K562 (cell line): Measurements from ENCODE around the gene RCOR1. TPM values are rescaled to one million over a fixed set of nuclear protein-coding genes. Genes with fewer than 3 reads are reported as not detected.
A peak's percentile ranks its signal among the peaks of the same experiment; 100 is the strongest.

ENCODE experiments used
- CC2D1A ChIP-seq: fragments of 450-650 bp; IDR thresholded peaks from 2 replicates; pipeline ENCODE4 v1.6.1; 2017; ENCODE audit warnings: mild to moderate bottlenecking
- CHD1 ChIP-seq: fragments of 200-600 bp; sonication (generic); IDR thresholded peaks from one replicate; pipeline ENCODE4 v1.6.1; 2012; ENCODE audit warnings: mild to moderate bottlenecking, moderate library complexity, low read length, inconsistent platforms
- EP300 ChIP-seq: IDR thresholded peaks from 2 replicates; pipeline ENCODE4 v1.6.1; 2012; ENCODE audit warnings: low read length, improper control_type of control experiment
- GABPB1 ChIP-seq: sonication (generic); formaldehyde crosslinking; IDR thresholded peaks from 2 replicates; pipeline ENCODE4 v1.8.0; 2022; ENCODE audit warnings: mild to moderate bottlenecking, missing genetic modification reagents
- JUND ChIP-seq, 2 experiments: IDR thresholded peaks; 2 replicates in 1 of 2; 3 replicates in 1 of 2; pipeline ENCODE4 v1.6.1; 2011; ENCODE audit warnings: borderline replicate concordance in 2 of 2, low read depth in 2 of 2, low read length in 2 of 2, improper control_type of control experiment in 1 of 2, missing biosample characterization in 1 of 2, missing genetic modification characterization in 1 of 2, missing genetic modification reagents in 1 of 2
- MECOM ChIP-seq: fragments of 250-450 bp; sonication (Bioruptor Pico); IDR thresholded peaks from 2 replicates; pipeline ENCODE4 v1.8.0; 2022; ENCODE audit warnings: inconsistent platforms
- MEIS2 ChIP-seq: fragments of 450-650 bp; IDR thresholded peaks from 2 replicates; pipeline ENCODE4 v1.6.1; 2014; ENCODE audit warnings: mild to moderate bottlenecking; ENCODE audit not compliant: partially characterized antibody
- MLLT1 ChIP-seq, 2 experiments: fragments of 450-650 bp; IDR thresholded peaks; 2 replicates each; pipeline ENCODE4 v1.6.1; 2016
- NCOA2 ChIP-seq, 2 experiments: fragments of 450-650 bp; IDR thresholded peaks; 2 replicates each; pipeline ENCODE4 v1.6.1; 2018; ENCODE audit warnings: mild to moderate bottlenecking in 2 of 2, moderate library complexity in 1 of 2; ENCODE audit not compliant: partially characterized antibody in 2 of 2
- NCOA6 ChIP-seq: fragments of 450-650 bp; IDR thresholded peaks from 2 replicates; pipeline ENCODE4 v1.6.1; 2017; ENCODE audit warnings: mild to moderate bottlenecking
- NR0B1 ChIP-seq: fragments of 450-650 bp; IDR thresholded peaks from one replicate; pipeline ENCODE4 v1.6.1; 2018; ENCODE audit warnings: mild to moderate bottlenecking, moderate library complexity; ENCODE audit not compliant: partially characterized antibody
- NR2C2 ChIP-seq, 2 experiments: fragments of 200-800 bp in 1 of 2; sonication (Bioruptor generic) in 1 of 2; sonication (generic) in 1 of 2; formaldehyde crosslinking in 1 of 2; IDR thresholded peaks; 2 replicates each; pipeline versions ENCODE4 v1.6.1 to v1.8.0; 2016 to 2022; ENCODE audit warnings: mild to moderate bottlenecking in 1 of 2, missing compliant biosample characterization in 1 of 2, missing genetic modification characterization in 1 of 2, missing genetic modification reagents in 1 of 2
- NR2F6 ChIP-seq: fragments of 450-650 bp; formaldehyde crosslinking; IDR thresholded peaks from 2 replicates; pipeline ENCODE4 v1.4.0; 2020; ENCODE audit warnings: mild to moderate bottlenecking
- PKNOX1 ChIP-seq: fragments of 450-650 bp; IDR thresholded peaks from 2 replicates; pipeline ENCODE4 v1.6.1; 2016
- PML ChIP-seq: IDR thresholded peaks from 2 replicates; pipeline ENCODE4 v1.6.1; 2012; ENCODE audit warnings: low read length, inconsistent platforms
- POLR2AphosphoS5 ChIP-seq: IDR thresholded peaks from 2 replicates; pipeline ENCODE4 v1.6.1; 2011; ENCODE audit warnings: mild to moderate bottlenecking, low read depth, low read length, moderate library complexity; ENCODE audit not compliant: control insufficient read depth, insufficient read depth
- SMARCE1 ChIP-seq: fragments of 450-650 bp; IDR thresholded peaks from 2 replicates; pipeline ENCODE4 v1.7.1; 2016; ENCODE audit warnings: mild to moderate bottlenecking
- SOX6 ChIP-seq: fragments of 450-650 bp; IDR thresholded peaks from 2 replicates; pipeline ENCODE4 v1.6.1; 2014; ENCODE audit warnings: mild to moderate bottlenecking
- TBP ChIP-seq: optimal IDR thresholded peaks from 2 replicates; pipeline ENCODE3; 2011; ENCODE audit warnings: low read depth, low read length, improper control_type of control experiment
- TCF3 ChIP-seq: sonication (generic); formaldehyde crosslinking; IDR thresholded peaks from 2 replicates; pipeline ENCODE4 v1.4.0; 2020; ENCODE audit warnings: mild to moderate bottlenecking, missing genetic modification reagents
- TCFL5 ChIP-seq: fragments of 250-450 bp; sonication (Bioruptor Pico); conservative IDR thresholded peaks from 2 replicates; pipeline ENCODE4 v1.6.1; 2021; ENCODE audit warnings: mild to moderate bottlenecking, moderate library complexity, matching md5 sums
- ZC3H4 ChIP-seq: sonication (generic); formaldehyde crosslinking; IDR thresholded peaks from 2 replicates; pipeline ENCODE4 v1.9.0; 2021; ENCODE audit warnings: missing genetic modification reagents, borderline replicate concordance
- ZEB2 ChIP-seq: fragments of 450-650 bp; IDR thresholded peaks from 2 replicates; pipeline ENCODE4 v1.6.1; 2016
- ZNF217 ChIP-seq: sonication (generic); formaldehyde crosslinking; IDR thresholded peaks from 2 replicates; pipeline ENCODE4 v1.8.0; 2022; ENCODE audit warnings: mild to moderate bottlenecking, missing genetic modification reagents
- ZNF311 ChIP-seq: fragments of 250-450 bp; sonication (Bioruptor Pico); IDR thresholded peaks from 2 replicates; pipeline ENCODE4 v1.4.0; 2020; ENCODE audit warnings: mild to moderate bottlenecking, moderate library complexity
- ZNF436 ChIP-seq: fragments of 250-450, 450-650 bp; sonication (Bioruptor Pico); formaldehyde crosslinking; IDR thresholded peaks from 2 replicates; pipeline ENCODE4 v1.7.0; 2020; ENCODE audit warnings: mild to moderate bottlenecking
- ZNF696 ChIP-seq: fragments of 250-450 bp; sonication (Bioruptor Pico); conservative IDR thresholded peaks from 2 replicates; pipeline ENCODE4 v1.4.0; 2020; ENCODE audit warnings: mild to moderate bottlenecking, moderate library complexity
- polyA plus RNA-seq, 8 experiments: library from polyadenylated mRNA; depleted of rRNA in 4 of 8; stranded (reverse) in 5 of 8; unstranded in 3 of 8; fragments of >200 nt; fragmentation: Nextera tagmentation in 2 of 8; fragmentation: Illumina TruSeq in 1 of 8; extraction: Ambion mirVana in 2 of 8; extraction: Trizol in 1 of 8; gene quantifications; 2 replicates each; pipeline versions ENCODE4 v1.2.1 to v1.2.3, GENCODE V29; 2011 to 2014; ENCODE audit warnings: inconsistent platforms in 1 of 8, missing spikeins in 1 of 8
- total RNA-seq, 7 experiments: library from RNA; depleted of rRNA in 6 of 7; stranded (reverse); fragments of >200 nt in 6 of 7; fragmentation: Illumina TruSeq in 2 of 7; extraction: Trizol in 2 of 7; gene quantifications; 2 replicates each; pipeline versions ENCODE4 v1.2.1 to v1.2.3, GENCODE V29; 2011 to 2021; ENCODE audit warnings: low replicate concordance in 1 of 7

Gene RCOR1
- total and polyA plus RNA-seq, 9 of the 15 experiments (the other 6 are each of a cell fraction or from before 2014, with no cell fraction given): 8.5 to 47.9 (median 20.9) TPM

DNA sequence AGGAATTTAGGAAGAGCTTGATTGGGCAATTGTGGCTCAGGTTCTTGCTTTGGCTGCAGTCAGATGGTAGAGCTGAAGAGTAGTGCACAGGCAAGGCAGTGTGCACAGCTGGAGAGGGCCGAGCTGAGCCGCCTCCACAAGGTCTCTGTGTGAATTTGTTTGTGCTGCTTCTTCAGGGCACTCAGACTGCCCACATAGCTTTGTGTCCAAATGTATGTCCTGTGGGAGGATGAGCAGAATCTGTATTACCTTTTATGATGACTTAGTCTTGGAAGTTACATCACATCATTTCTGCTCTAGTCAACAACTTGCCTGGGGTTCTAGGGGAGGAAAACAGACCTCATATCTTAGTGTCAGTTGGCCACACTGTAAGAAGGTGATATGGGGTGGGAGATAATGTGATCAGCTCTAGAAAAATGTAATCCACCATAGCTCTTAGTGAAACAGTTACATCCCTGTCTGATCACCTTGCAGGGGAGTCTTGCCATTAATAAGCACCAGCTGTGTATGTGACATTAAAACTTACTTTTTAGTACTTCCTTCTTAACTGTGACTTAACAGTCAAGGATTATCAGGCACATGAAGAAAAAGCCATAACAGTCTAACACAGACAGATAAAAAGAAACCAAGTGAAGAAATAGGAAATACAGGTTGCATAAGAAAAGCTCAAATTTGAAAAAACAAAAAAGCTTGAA lies 53.4 kb downstream of the RCOR1 start (continued):
- no peak for TF ChIP-seq GABPB1 (CRISPR knock-in tag)
- peak; percentile 47 for TF ChIP-seq MEIS2
- TF ChIP-seq MECOM (CRISPR knock-in tag): peak; percentile 77
- TF ChIP-seq MLLT1 (IDR thresholded peaks at IDR 0.05): no peak
- TF ChIP-seq CC2D1A: peak; percentile 52; the same call in 1 of the 2 replicates
- TF ChIP-seq NR2C2 (CRISPR knock-in tag; IDR thresholded peaks at IDR 0.05): no peak
- no peak for TF ChIP-seq NR2C2 (tag; IDR thresholded peaks at IDR 0.05)
- no peak for TF ChIP-seq TCFL5 (CRISPR knock-in tag)
- TF ChIP-seq NR0B1: no peak
- TF ChIP-seq PML: peak; percentile 57; the same call in 1 of the 2 replicates
- peak; percentile 32 to 40 for TF ChIP-seq NCOA2 (IDR thresholded peaks at IDR 0.05; ENCODE audit: partially characterized antibody in 2 of 2)
- no peak for TF ChIP-seq ZNF217 (CRISPR knock-in tag)
- TF ChIP-seq CHD1: no peak
- peak; percentile 71; the same call in 1 of the 2 replicates for TF ChIP-seq SOX6
- peak; percentile 88 for TF ChIP-seq EP300
- peak; percentile 32; the same call in 1 of the 2 replicates for TF ChIP-seq SMARCE1
- TF ChIP-seq ZC3H4 (CRISPR knock-in tag): no peak
- peak; percentile 61 for TF ChIP-seq JUND (IDR thresholded peaks at IDR 0.05; ENCODE audit: borderline replicate concordance, low read depth, low read length)
- TF ChIP-seq JUND (tag; IDR thresholded peaks at IDR 0.05; ENCODE audit: borderline replicate concordance, low read depth, low read length): no peak
- no peak for TF ChIP-seq ZNF436 (CRISPR knock-in tag)
- TF ChIP-seq PKNOX1: peak; percentile 24; the same call in 1 of the 2 replicates
- peak; percentile 84 for TF ChIP-seq ZEB2
- TF ChIP-seq TCF3 (CRISPR knock-in tag): peak; percentile 92
- TF ChIP-seq ZNF311: no peak
- peak; percentile 7 for TF ChIP-seq TBP
- TF ChIP-seq NCOA6: no peak
- TF ChIP-seq POLR2AphosphoS5: peak; percentile 43; the same call in 1 of the 2 replicates
- no peak for TF ChIP-seq NR2F6
- no peak for TF ChIP-seq ZNF696 (CRISPR knock-in tag)
